Lower leg skin (tissue), 3 donors: Measurements from ENCODE around the gene PIEZO2.

Experiments used
- POLR2A ChIP-seq, 2 donors: fragments of 450-650 bp; IDR thresholded peaks; one replicate each; pipeline ENCODE4 v1.6.1; 2016 to 2017; ENCODE audit warnings: antibody characterized with exemption in 2 of 2, mild to moderate bottlenecking in 1 of 2, moderate library complexity in 1 of 2
- TF ChIP-seq, protein P1 (sequence below), 3 donors: fragments of 450-650 bp; IDR thresholded peaks; one replicate each; pipeline ENCODE4 v1.5.1; 2016; ENCODE audit warnings: antibody characterized with exemption in 3 of 3, mild to moderate bottlenecking in 3 of 3, moderate library complexity in 2 of 3

GRCh38 chr18:10771053-10771709, 378.2 kb downstream of the PIEZO2 start:
- no peak for TF ChIP-seq POLR2A (IDR thresholded peaks at IDR 0.05)
- TF ChIP-seq, protein P1, sequence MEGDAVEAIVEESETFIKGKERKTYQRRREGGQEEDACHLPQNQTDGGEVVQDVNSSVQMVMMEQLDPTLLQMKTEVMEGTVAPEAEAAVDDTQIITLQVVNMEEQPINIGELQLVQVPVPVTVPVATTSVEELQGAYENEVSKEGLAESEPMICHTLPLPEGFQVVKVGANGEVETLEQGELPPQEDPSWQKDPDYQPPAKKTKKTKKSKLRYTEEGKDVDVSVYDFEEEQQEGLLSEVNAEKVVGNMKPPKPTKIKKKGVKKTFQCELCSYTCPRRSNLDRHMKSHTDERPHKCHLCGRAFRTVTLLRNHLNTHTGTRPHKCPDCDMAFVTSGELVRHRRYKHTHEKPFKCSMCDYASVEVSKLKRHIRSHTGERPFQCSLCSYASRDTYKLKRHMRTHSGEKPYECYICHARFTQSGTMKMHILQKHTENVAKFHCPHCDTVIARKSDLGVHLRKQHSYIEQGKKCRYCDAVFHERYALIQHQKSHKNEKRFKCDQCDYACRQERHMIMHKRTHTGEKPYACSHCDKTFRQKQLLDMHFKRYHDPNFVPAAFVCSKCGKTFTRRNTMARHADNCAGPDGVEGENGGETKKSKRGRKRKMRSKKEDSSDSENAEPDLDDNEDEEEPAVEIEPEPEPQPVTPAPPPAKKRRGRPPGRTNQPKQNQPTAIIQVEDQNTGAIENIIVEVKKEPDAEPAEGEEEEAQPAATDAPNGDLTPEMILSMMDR (IDR thresholded peaks at IDR 0.05) = no peak
